ENCODE data around the gene ACAA1. TPM values are rescaled to one million over a fixed set of nuclear protein-coding genes. Genes with fewer than 3 reads are reported as not detected.

ACAA1 gene
- total RNA-seq, 3 donors from 2014 or later (not counting 1 experiment from before 2014, with no cell fraction given), result 79.4 to 101 (median 93.9) TPM

DNA sequence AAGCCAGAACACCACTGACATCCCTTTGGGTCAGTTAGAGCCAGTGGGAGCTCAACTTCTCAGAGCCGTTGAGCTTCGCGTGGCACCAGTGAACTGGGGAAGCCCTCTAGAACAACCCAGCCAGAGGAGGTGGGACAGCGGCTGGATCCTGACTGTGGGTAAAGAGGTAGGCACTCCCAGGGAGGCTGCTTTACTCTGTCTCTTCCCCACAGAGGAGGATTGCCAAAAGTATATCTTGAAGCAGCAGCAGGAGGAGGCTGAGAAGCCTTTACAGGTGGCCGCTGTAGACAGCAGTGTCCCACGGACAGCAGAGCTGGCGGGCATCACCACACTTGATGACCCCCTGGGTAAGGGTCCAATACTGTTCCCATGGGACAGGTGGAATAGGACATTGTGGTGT is 2.7 kb upstream of the ACAA1 start:
- Mint-ChIP-seq H3K36me3 (no peaks in the 10 kb centered on the region), H3K9me3 (no peaks in the 10 kb centered on the region), H3K4me3 (peak overlapping the region; percentile 99), H3K4me1 (peaks cover 62 to 64% of the 10 kb centered on the region in 2 donors), H3K27ac (peak overlapping the region; percentile 95), H3K27me3 (ENCODE audit: low read depth in 2 of 2) (no peaks in the 10 kb centered on the region)
- 75% methylated on average over 7 of the region's 7 CpGs for WGBS (ENCODE audit: insufficient coverage)
- intact Hi-C loops (cut with micrococcal nuclease), result no loop called here
- TF ChIP-seq, protein P1, sequence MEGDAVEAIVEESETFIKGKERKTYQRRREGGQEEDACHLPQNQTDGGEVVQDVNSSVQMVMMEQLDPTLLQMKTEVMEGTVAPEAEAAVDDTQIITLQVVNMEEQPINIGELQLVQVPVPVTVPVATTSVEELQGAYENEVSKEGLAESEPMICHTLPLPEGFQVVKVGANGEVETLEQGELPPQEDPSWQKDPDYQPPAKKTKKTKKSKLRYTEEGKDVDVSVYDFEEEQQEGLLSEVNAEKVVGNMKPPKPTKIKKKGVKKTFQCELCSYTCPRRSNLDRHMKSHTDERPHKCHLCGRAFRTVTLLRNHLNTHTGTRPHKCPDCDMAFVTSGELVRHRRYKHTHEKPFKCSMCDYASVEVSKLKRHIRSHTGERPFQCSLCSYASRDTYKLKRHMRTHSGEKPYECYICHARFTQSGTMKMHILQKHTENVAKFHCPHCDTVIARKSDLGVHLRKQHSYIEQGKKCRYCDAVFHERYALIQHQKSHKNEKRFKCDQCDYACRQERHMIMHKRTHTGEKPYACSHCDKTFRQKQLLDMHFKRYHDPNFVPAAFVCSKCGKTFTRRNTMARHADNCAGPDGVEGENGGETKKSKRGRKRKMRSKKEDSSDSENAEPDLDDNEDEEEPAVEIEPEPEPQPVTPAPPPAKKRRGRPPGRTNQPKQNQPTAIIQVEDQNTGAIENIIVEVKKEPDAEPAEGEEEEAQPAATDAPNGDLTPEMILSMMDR (IDR thresholded peaks at IDR 0.05), result no peak
- H3K27ac ChIP-seq (ENCODE audit: low read length), result peak overlapping the region; percentile 95
- no peak for ATAC-seq
- H3K4me1 ChIP-seq (ENCODE audit: control insufficient read depth, insufficient read depth, low read length), result peaks cover 55% of the 10 kb centered on the region
- H3K36me3 ChIP-seq (ENCODE audit: control insufficient read depth, insufficient read depth, low read length), result peaks cover 14% of the 10 kb centered on the region
- H3K27me3 ChIP-seq (ENCODE audit: control insufficient read depth, insufficient read depth, low read length), result no peaks in the 10 kb centered on the region
- peak in 1 of 2 donors; percentile 17 for DNase-seq
- H3K4me3 ChIP-seq (ENCODE audit: low read length), result peak overlapping the region; percentile 95
- H3K9me3 ChIP-seq (ENCODE audit: control insufficient read depth, insufficient read depth, low read length), result no peaks in the 10 kb centered on the region

DNA sequence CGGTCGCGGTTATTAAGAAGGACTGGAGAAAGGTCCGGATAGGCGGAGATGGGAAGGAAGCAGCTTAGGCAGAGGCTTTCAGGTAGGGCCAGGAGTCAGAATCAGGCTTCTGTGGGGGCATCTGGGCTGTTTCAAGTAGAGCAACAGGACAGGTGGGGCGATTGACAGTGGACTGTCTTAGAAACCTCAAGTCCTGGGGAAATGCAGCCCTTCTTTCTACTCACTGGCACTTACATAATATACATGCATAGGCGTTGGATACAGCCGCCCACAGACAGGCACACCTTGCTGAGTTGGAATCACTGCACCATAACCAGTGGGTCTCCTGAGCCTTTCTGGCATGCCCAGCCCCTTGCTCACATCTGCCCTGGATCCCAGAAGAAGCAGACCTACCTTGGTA is 2.3 kb upstream of the ACAA1 start:
- peaks cover 55% of the 10 kb centered on the region for H3K4me1 ChIP-seq (ENCODE audit: control insufficient read depth, insufficient read depth, low read length)
- no peaks in the 10 kb centered on the region for H3K27me3 ChIP-seq (ENCODE audit: control insufficient read depth, insufficient read depth, low read length)
- ATAC-seq, result no peak
- H3K36me3 Mint-ChIP-seq, result no peaks in the 10 kb centered on the region
- peak overlapping the region; percentile 95 for H3K4me3 ChIP-seq (ENCODE audit: low read length)
- peaks cover 15% of the 10 kb centered on the region for H3K36me3 ChIP-seq (ENCODE audit: control insufficient read depth, insufficient read depth, low read length)
- H3K27ac ChIP-seq (ENCODE audit: low read length), result peak overlapping the region; percentile 95
- no peak for DNase-seq
- H3K4me3 Mint-ChIP-seq, result peak overlapping the region; percentile 99
- intact Hi-C loops (cut with micrococcal nuclease), result no loop called here
- TF ChIP-seq, protein P1 (IDR thresholded peaks at IDR 0.05), result no peak
- 1% methylated on average over 8 of the region's 8 CpGs for WGBS (ENCODE audit: insufficient coverage)
- no peaks in the 10 kb centered on the region for H3K9me3 ChIP-seq (ENCODE audit: control insufficient read depth, insufficient read depth, low read length)
- no peaks in the 10 kb centered on the region for H3K9me3 Mint-ChIP-seq
- H3K4me1 Mint-ChIP-seq, result peaks cover 65 to 67% of the 10 kb centered on the region in 2 donors
- H3K27me3 Mint-ChIP-seq (ENCODE audit: low read depth in 2 of 2), result no peaks in the 10 kb centered on the region
- H3K27ac Mint-ChIP-seq, result peak overlapping the region; percentile 95

DNA sequence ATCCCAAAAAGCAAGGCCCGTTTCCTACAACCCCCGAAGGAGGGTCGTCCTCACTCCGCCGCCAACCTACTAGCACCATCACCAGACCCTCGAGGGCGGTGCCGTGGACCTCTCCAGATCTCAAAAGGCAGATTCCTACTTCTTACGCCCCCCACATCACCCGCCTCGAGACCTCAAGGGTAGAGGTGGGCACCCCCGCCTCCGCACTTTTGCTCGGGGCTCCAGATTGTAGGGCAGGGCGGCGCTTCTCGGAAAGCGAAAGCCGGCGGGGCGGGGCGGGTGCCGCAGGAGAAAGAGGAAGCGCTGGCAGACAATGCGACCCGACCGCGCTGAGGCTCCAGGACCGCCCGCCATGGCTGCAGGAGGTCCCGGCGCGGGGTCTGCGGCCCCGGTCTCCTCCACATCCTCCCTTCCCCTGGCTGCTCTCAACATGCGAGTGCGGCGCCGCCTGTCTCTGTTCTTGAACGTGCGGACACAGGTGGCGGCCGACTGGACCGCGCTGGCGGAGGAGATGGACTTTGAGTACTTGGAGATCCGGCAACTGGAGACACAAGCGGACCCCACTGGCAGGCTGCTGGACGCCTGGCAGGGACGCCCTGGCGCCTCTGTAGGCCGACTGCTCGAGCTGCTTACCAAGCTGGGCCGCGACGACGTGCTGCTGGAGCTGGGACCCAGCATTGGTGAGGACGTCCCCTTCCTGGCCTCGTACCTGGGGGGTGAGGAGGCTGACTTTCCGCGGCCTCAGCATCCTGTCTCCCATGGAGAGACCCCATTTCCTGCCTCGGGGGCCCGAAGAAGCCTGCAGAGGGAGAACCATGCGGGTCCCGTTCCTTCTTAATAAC is 1.6 kb upstream of the ACAA1 start, which contains the start of gene MYD88:
TSS of gene MYD88 (plus strand) at position 313 of the 842 bp plus-strand sequence. CDS start at position 353, 40 bp downstream.
- no peaks in the 10 kb centered on the region for H3K36me3 Mint-ChIP-seq
- H3K4me1 Mint-ChIP-seq, result peaks cover 68 to 70% of the 10 kb centered on the region in 2 donors
- peak; percentile 75 to 87 for DNase-seq
- H3K4me3 Mint-ChIP-seq, result peak within 1 kb of the TSS; percentile 99
- Histone ChIP-seq H3K27ac (ENCODE audit: low read length) (peak within 1 kb of the TSS; percentile 95), H3K4me1 (ENCODE audit: control insufficient read depth, insufficient read depth, low read length) (peaks cover 55% of the 10 kb centered on the region), H3K4me3 (ENCODE audit: low read length) (peak within 1 kb of the TSS; percentile 95), H3K36me3 (ENCODE audit: control insufficient read depth, insufficient read depth, low read length) (peaks cover 21% of the 10 kb centered on the region), H3K9me3 (ENCODE audit: control insufficient read depth, insufficient read depth, low read length) (no peaks in the 10 kb centered on the region), H3K27me3 (ENCODE audit: control insufficient read depth, insufficient read depth, low read length) (no peaks in the 10 kb centered on the region)
- intact Hi-C loops (cut with micrococcal nuclease), result no loop called here
- no peaks in the 10 kb centered on the region for H3K27me3 Mint-ChIP-seq (ENCODE audit: low read depth in 2 of 2)
- TF ChIP-seq, protein P1 (IDR thresholded peaks at IDR 0.05), result no peak
- no peaks in the 10 kb centered on the region for H3K9me3 Mint-ChIP-seq
- under 1% methylated on average over 65 of the region's 65 CpGs for WGBS (ENCODE audit: insufficient coverage)
- H3K27ac Mint-ChIP-seq, result peak within 1 kb of the TSS; percentile 95
- peak; percentile 50 to 70 (median 51) for ATAC-seq
